Activated naive CD8-positive, alpha-beta T cell treated with anti-CD3 and anti-CD28 coated beads, Interleukin-2, amount 10 ng/mL, durations not matched to agents 7 days and 5 days (primary cell): ENCODE results near the gene EPHX1. TPM values are rescaled to one million over a fixed set of nuclear protein-coding genes. Genes with fewer than 3 reads are reported as not detected.

Experiments used
- ATAC-seq: fragments of 150-1000 bp; cut with Tn5 transposase; one replicate; pipeline ENCODE4 v1.10.0; 2021; ENCODE audit warnings: low read depth, moderate library complexity
- POLR2A ChIA-PET: fragments of 350-600 bp; sonication (Branson Sonifier 250); formaldehyde crosslinking; loops from one replicate; lab custom pipeline; 2021; ENCODE audit warnings: antibody characterized with exemption; lab: Charles Lee
- DNase-seq: peaks from one replicate; pipeline ENCODE4 v3.0.0; 2021
- H3K27ac Mint-ChIP-seq: one replicate; pipeline ENCODE4 v1.8.0; 2022; ENCODE audit warnings: mild to moderate bottlenecking, mixed read lengths
- H3K27me3 Mint-ChIP-seq: one replicate; pipeline ENCODE4 v1.8.0; 2022; ENCODE audit warnings: mild to moderate bottlenecking, moderate library complexity, mixed read lengths
- H3K36me3 Mint-ChIP-seq: one replicate; pipeline ENCODE4 v1.8.0; 2021; ENCODE audit warnings: mild to moderate bottlenecking, mixed read lengths
- H3K4me1 Mint-ChIP-seq: one replicate; pipeline ENCODE4 v1.8.0; 2021; ENCODE audit warnings: mixed read lengths
- H3K4me3 Mint-ChIP-seq: one replicate; pipeline ENCODE4 v1.8.0; 2022; ENCODE audit warnings: mild to moderate bottlenecking, moderate library complexity, mixed read lengths
- H3K9me3 Mint-ChIP-seq: one replicate; pipeline ENCODE4 v1.8.0; 2021; ENCODE audit warnings: mixed read lengths
- total RNA-seq, 2 experiments: library from RNA; stranded (reverse); gene quantifications; one replicate each; pipeline ENCODE4 v1.2.3, GENCODE V29; 2021

The EPHX1 gene
- total RNA-seq, 2 experiments from 2014 or later: 2.3 to 2.5 TPM

DNA sequence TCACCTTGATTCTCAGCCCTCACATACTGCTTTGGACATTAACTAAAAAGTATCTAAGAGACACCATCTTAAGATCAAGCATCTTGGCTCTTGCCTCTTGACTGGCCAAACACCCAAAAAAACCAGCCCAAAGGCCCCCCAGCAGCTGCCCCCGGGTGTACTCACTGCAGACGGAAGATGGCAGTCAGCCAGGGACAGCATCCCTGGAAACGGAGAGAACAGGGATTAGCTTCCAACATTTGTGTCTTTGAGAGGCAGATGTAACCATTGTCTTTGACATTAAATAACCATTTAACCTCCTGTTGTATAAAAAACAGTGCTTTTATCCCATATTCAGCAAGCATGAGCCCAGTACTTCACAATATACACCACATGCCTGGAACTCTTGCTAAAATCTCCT, 61.0 kb downstream of the EPHX1 start:
- POLR2A ChIA-PET: interaction anchor here (0.7 to 4.4 kb wide), 3 partner anchors 9 to 26 kb away, joined by 3 to 22 read pairs (median 4); partner anchors contain the start of gene TMEM63A
- H3K9me3 Mint-ChIP-seq: no peaks in the 10 kb centered on the region
- no peak overlapping the region for H3K27ac Mint-ChIP-seq
- H3K27me3 Mint-ChIP-seq: no peaks in the 10 kb centered on the region
- DNase-seq: no peak
- H3K4me3 Mint-ChIP-seq: no peak overlapping the region
- no peak for ATAC-seq
- peaks cover 46% of the 10 kb centered on the region for H3K4me1 Mint-ChIP-seq
- H3K36me3 Mint-ChIP-seq: peaks cover 49% of the 10 kb centered on the region

- DNase-seq (no peak), ATAC-seq (no peak)
- H3K27me3 Mint-ChIP-seq: no peaks in the 10 kb centered on the region
- H3K36me3 Mint-ChIP-seq: peaks cover 48% of the 10 kb centered on the region
- no peaks in the 10 kb centered on the region for H3K9me3 Mint-ChIP-seq
- H3K4me1 Mint-ChIP-seq: peaks cover 45% of the 10 kb centered on the region
- peak overlapping the region; percentile 40 for H3K27ac Mint-ChIP-seq
- H3K4me3 Mint-ChIP-seq: no peak overlapping the region
- POLR2A ChIA-PET: interaction anchor here (0.7 to 4.4 kb wide), 3 partner anchors 11 to 28 kb away, joined by 3 to 22 read pairs (median 4); partner anchors contain the start of gene TMEM63A
Measured at GRCh38 chr1:225871359-225872074, 61.6 kb downstream of the EPHX1 start.

DNA sequence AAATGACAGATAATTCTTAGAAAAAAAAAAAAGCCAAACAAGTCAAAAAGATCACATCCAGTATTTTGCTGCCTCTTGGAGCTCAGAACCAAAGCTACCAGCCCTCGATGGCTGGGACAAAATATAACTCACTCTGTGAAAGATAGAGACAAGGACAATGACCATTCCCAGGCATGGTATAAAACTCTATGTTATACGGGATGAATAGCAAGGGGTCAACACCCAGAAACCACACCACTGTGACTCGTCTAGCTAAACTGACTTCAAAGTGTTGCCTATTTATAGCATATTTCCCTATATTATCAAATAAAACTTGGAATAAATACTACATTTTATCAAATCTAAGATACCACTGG, 62.1 kb downstream of the EPHX1 start:
- Mint-ChIP-seq H3K4me3 (no peak overlapping the region), H3K4me1 (peaks cover 42% of the 10 kb centered on the region), H3K9me3 (no peaks in the 10 kb centered on the region), H3K27ac (no peak overlapping the region), H3K36me3 (peaks cover 46% of the 10 kb centered on the region), H3K27me3 (no peaks in the 10 kb centered on the region)
- POLR2A ChIA-PET: interaction anchor here (0.7 to 4.4 kb wide), 2 partner anchors 10 to 28 kb away, joined by 4 to 22 read pairs; partner anchors contain the start of gene TMEM63A
- ATAC-seq (no peak), DNase-seq (no peak)

GRCh38 chr1:225873281-225873850, 63.4 kb downstream of the EPHX1 start:
- no peak overlapping the region for H3K27ac Mint-ChIP-seq

DNA sequence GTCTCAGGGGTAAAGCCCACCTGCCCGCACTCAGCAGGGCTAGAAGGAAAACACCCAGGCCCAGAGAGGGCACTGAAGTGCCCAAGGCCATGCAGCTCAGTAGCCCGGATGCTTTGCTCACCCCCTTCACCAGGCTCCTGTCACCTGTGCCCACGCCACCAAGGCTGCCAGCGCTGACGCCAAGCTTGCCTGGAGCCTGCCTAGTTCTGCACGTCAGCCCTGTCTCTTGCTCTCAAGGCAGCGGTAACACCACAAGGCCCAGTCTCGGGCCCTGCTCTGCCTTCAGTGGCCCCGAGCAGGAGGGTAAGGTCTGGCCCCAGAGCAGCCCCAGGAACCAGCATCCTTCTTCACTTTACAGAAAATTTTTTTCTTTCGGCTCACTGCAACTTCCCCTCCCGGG, 64.5 kb downstream of the EPHX1 start:
- ATAC-seq (no peak), DNase-seq (no peak)
- Mint-ChIP-seq H3K36me3 (peaks cover 41% of the 10 kb centered on the region), H3K27ac (no peak overlapping the region), H3K27me3 (no peaks in the 10 kb centered on the region), H3K4me3 (no peak overlapping the region), H3K9me3 (no peaks in the 10 kb centered on the region), H3K4me1 (peaks cover 48% of the 10 kb centered on the region)
- POLR2A ChIA-PET: interaction anchor here (0.6 to 1.2 kb wide), 3 partner anchors 24 to 125 kb away, joined by 3 read pairs; partner anchors contain the start of gene SDE2

More at GRCh38 chr1:225873281-225873850, 63.4 kb downstream of the EPHX1 start:
- Mint-ChIP-seq H3K4me3 (no peak overlapping the region), H3K9me3 (no peaks in the 10 kb centered on the region), H3K4me1 (peaks cover 41% of the 10 kb centered on the region), H3K36me3 (peaks cover 40% of the 10 kb centered on the region), H3K27me3 (no peaks in the 10 kb centered on the region)
- POLR2A ChIA-PET: interaction anchor here (0.7 to 4.4 kb wide), 3 partner anchors 9 to 200 kb away, joined by 3 to 22 read pairs (median 4); partner anchors contain the start of genes SDE2 and TMEM63A
- DNase-seq: no peak
- no peak for ATAC-seq

DNA sequence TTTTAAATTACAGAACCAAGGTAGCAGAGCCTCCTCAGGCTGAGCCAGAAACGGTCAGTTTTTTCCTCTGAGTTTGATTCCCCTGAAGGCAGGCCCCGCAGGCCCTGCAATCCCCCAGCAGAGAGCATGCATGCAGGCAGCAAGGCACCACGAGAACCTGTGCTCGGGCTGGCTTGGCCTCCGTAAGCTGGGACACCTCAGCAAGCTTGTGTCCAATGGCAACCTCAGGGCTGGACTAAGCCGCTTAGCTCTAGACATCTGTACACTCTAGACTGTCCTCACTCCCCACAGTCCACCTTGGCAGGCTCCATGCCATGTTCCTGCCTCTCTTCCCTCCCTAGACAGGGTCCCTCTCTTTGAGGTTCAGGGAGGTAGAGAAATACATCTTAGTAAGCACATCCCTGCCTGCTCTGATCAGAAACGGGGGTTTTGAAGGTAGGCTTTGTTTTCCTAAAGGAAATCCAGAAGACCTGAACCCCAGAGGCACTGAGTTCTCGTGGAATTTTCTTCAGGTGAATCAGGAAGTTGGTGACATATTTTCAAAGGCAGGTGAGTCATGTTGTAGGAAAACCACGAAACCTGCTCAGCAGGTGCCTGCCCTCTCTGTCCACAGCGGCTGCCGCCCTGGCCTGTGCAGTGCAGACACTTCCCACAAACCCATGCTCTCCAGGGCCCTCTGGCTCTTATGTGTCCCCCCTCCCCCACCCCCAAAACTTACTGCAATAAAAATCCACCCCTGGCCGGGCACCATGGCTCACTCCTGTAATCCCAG, 65.3 kb downstream of the EPHX1 start:
- peaks cover 45% of the 10 kb centered on the region for H3K36me3 Mint-ChIP-seq
- no peaks in the 10 kb centered on the region for H3K9me3 Mint-ChIP-seq
- DNase-seq: no peak
- no peak for ATAC-seq
- H3K27ac Mint-ChIP-seq: peak overlapping the region; percentile 12
- peaks cover 56% of the 10 kb centered on the region for H3K4me1 Mint-ChIP-seq
- POLR2A ChIA-PET: interaction anchor here (0.6 to 2.2 kb wide), 5 partner anchors 17 to 73 kb away, joined by 3 to 7 read pairs (median 3); partner anchors contain the start of gene PYCR2
- H3K27me3 Mint-ChIP-seq: no peaks in the 10 kb centered on the region
- no peak overlapping the region for H3K4me3 Mint-ChIP-seq

GRCh38 chr1:225876900-225877510, 67.1 kb downstream of the EPHX1 start:
- H3K27ac Mint-ChIP-seq: no peak overlapping the region
- no peaks in the 10 kb centered on the region for H3K27me3 Mint-ChIP-seq
- peaks cover 52% of the 10 kb centered on the region for H3K4me1 Mint-ChIP-seq
- ATAC-seq (no peak), DNase-seq (no peak)
- POLR2A ChIA-PET: interaction anchor here (0.5 to 2.2 kb wide), 3 partner anchors 10 to 47 kb away, joined by 3 to 6 read pairs (median 5); partner anchors contain the start of gene PYCR2
- peaks cover 29% of the 10 kb centered on the region for H3K36me3 Mint-ChIP-seq
- no peaks in the 10 kb centered on the region for H3K9me3 Mint-ChIP-seq
- H3K4me3 Mint-ChIP-seq: no peak overlapping the region

GRCh38 chr1:225877580-225877979, 67.7 kb downstream of the EPHX1 start:
- peaks cover 52% of the 10 kb centered on the region for H3K4me1 Mint-ChIP-seq
- H3K9me3 Mint-ChIP-seq: no peaks in the 10 kb centered on the region
- ATAC-seq: no peak
- peak overlapping the region; percentile 71 for H3K27ac Mint-ChIP-seq
- H3K36me3 Mint-ChIP-seq: peaks cover 29% of the 10 kb centered on the region
- H3K27me3 Mint-ChIP-seq: no peaks in the 10 kb centered on the region
- DNase-seq: no peak
- POLR2A ChIA-PET: interaction anchor here (1.3 to 2.2 kb wide), 4 partner anchors 11 to 100 kb away, joined by 3 to 6 read pairs (median 3); partner anchors contain the start of gene PYCR2
- no peak overlapping the region for H3K4me3 Mint-ChIP-seq

GRCh38 chr1:225878282-225878681, 68.4 kb downstream of the EPHX1 start:
- peaks cover 52% of the 10 kb centered on the region for H3K4me1 Mint-ChIP-seq
- DNase-seq: no peak
- ATAC-seq: no peak
- no peak overlapping the region for H3K27ac Mint-ChIP-seq
- H3K4me3 Mint-ChIP-seq: no peak overlapping the region
- no peaks in the 10 kb centered on the region for H3K9me3 Mint-ChIP-seq
- H3K36me3 Mint-ChIP-seq: peaks cover 24% of the 10 kb centered on the region
- POLR2A ChIA-PET: interaction anchor here (1.3 to 1.6 kb wide), 3 partner anchors 11 to 100 kb away, joined by 3 read pairs; no protein-coding TSS in a partner anchor
- H3K27me3 Mint-ChIP-seq: peaks cover under 1% of the 10 kb centered on the region

GRCh38 chr1:225879521-225880221, 69.7 kb downstream of the EPHX1 start:
- H3K4me3 Mint-ChIP-seq: peak overlapping the region; percentile 87
- no peak for DNase-seq
- POLR2A ChIA-PET: interaction anchor here (0.6 to 4.5 kb wide), 5 partner anchors 9 to 120 kb away, joined by 3 to 63 read pairs (median 16); partner anchors contain the start of genes PYCR2, SDE2 and SRP9
- peaks cover 7% of the 10 kb centered on the region for H3K27me3 Mint-ChIP-seq
- peaks cover 55% of the 10 kb centered on the region for H3K4me1 Mint-ChIP-seq
- peak overlapping the region; percentile 70 for H3K27ac Mint-ChIP-seq
- H3K9me3 Mint-ChIP-seq: no peaks in the 10 kb centered on the region
- no peak for ATAC-seq
- H3K36me3 Mint-ChIP-seq: peaks cover 19% of the 10 kb centered on the region

DNA sequence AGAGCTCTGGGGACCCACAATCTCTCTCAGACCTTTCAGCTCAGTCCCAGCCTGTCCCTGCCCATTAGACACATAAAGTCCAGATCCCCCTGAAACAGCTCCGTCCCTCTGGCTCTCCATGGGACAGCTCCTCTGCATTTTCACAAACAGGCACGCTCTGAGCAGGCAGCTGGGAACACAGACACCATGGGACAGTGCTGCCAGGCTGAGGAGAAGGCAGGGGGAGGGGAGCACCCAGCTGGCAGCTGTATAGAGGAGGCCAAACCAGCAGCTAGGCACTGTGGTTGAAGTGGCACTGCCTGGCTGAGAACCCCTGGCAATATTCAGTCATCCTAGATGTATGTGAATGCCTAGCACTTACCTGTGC, 70.3 kb downstream of the EPHX1 start:
- peaks cover 52% of the 10 kb centered on the region for H3K4me1 Mint-ChIP-seq

DNA sequence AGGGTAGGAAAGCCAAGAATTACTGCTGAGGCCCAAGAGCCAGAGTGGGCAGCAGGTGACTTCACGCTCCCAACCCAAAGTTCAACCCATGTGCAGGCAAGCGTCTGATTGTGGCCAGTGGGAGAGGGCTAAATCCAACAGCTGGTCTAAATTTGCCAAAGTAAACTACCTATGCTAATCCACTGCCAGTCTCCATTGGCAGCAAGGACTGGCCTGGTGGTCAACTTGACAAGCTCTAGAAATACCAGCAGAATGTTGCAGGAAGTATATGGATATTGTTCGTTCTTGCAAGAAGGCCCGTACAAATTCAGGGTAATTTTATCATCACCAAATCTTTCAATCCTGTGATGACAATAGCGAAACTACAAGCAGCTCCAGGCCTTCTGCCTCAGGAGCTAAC, 70.7 kb downstream of the EPHX1 start:
- POLR2A ChIA-PET: interaction anchor here (0.7 to 4.5 kb wide), 15 partner anchors 9 to 413 kb away, joined by 3 to 63 read pairs (median 10); partner anchors contain the start of genes PYCR2, SDE2 and SRP9
- peaks cover 14% of the 10 kb centered on the region for H3K36me3 Mint-ChIP-seq
- no peak for ATAC-seq

More for the DNA sequence above, 70.3 kb downstream of the EPHX1 start:
- Mint-ChIP-seq H3K4me3 (peak overlapping the region; percentile 87), H3K27ac (peak overlapping the region; percentile 70), H3K27me3 (peaks cover 7% of the 10 kb centered on the region), H3K36me3 (peaks cover 16% of the 10 kb centered on the region), H3K9me3 (no peaks in the 10 kb centered on the region)
- ATAC-seq (no peak), DNase-seq (no peak)
- POLR2A ChIA-PET: interaction anchor here (0.6 to 4.5 kb wide), 11 partner anchors 10 to 412 kb away, joined by 3 to 63 read pairs (median 12); partner anchors contain the start of genes PYCR2, SDE2 and SRP9

More for the DNA sequence above, 70.7 kb downstream of the EPHX1 start:
- Mint-ChIP-seq H3K4me1 (peaks cover 49% of the 10 kb centered on the region), H3K27me3 (peaks cover 7% of the 10 kb centered on the region), H3K4me3 (peak overlapping the region; percentile 87), H3K27ac (peak overlapping the region; percentile 90), H3K9me3 (no peaks in the 10 kb centered on the region)
- no peak for DNase-seq
